Measurements from ENCODE around the gene PODN.

DNA sequence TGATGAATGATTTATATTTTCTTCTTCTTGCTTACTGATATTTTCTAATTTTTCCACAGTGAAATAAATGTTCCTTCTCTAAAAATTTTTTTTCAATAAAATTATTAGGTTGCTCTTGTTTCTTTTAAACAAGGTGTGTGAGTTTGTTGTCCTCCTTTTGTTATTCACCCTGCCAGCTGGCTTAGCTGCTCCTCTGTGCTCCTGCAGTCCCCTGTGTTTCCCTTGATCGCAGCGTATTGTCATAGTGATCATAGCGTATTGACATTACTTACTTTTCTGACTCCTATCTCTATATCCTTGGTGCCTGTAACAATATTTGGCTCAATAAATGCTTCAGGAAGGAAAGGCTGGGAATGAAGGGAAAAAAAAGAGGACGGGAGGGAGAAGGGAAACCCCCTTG is 24.9 kb upstream of the PODN start:
- TF ChIP-seq, protein P1, sequence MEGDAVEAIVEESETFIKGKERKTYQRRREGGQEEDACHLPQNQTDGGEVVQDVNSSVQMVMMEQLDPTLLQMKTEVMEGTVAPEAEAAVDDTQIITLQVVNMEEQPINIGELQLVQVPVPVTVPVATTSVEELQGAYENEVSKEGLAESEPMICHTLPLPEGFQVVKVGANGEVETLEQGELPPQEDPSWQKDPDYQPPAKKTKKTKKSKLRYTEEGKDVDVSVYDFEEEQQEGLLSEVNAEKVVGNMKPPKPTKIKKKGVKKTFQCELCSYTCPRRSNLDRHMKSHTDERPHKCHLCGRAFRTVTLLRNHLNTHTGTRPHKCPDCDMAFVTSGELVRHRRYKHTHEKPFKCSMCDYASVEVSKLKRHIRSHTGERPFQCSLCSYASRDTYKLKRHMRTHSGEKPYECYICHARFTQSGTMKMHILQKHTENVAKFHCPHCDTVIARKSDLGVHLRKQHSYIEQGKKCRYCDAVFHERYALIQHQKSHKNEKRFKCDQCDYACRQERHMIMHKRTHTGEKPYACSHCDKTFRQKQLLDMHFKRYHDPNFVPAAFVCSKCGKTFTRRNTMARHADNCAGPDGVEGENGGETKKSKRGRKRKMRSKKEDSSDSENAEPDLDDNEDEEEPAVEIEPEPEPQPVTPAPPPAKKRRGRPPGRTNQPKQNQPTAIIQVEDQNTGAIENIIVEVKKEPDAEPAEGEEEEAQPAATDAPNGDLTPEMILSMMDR (IDR thresholded peaks at IDR 0.05 in 8 of 11, conservative IDR thresholded peaks at IDR 0.05 in 3 of 11) = no peak
- no peak for TF ChIP-seq POLR2AphosphoS5 (IDR thresholded peaks at IDR 0.05)
